NCI-H774 (cell line): ENCODE measurements around the gene ELANE.

Experiments used
- DNase-seq: peaks from one replicate; lab custom pipeline; 2025; lab: John Stamatoyannopoulos, UW

The ELANE gene

GRCh38 chr19:898663-899062 is 46.6 kb downstream of the ELANE start:
- no peak for DNase-seq

GRCh38 chr19:899336-900042 is 47.4 kb downstream of the ELANE start:
- DNase-seq: no peak

GRCh38 chr19:900043-900301 is 47.9 kb downstream of the ELANE start:
- no peak for DNase-seq

- DNase-seq: peak; percentile 21
Measured at GRCh38 chr19:900302-901111, 48.4 kb downstream of the ELANE start.

- no peak for DNase-seq
Measured at GRCh38 chr19:901216-902092, 49.4 kb downstream of the ELANE start.

GRCh38 chr19:902093-902370 is 49.9 kb downstream of the ELANE start:
- DNase-seq: no peak

GRCh38 chr19:902446-903226 is 50.5 kb downstream of the ELANE start:
- no peak for DNase-seq

- no peak for DNase-seq
Measured at GRCh38 chr19:903266-903797, 51.2 kb downstream of the ELANE start.

GRCh38 chr19:904545-904944 is 52.4 kb downstream of the ELANE start:
- no peak for DNase-seq
